ENCODE data around the gene SPATA32.

- TF ChIP-seq PATZ1 (CRISPR knock-in tag; IDR thresholded peaks at IDR 0.05; ENCODE audit: borderline replicate concordance) (no peak), POU6F1 (CRISPR knock-in tag; IDR thresholded peaks at IDR 0.05; ENCODE audit: borderline replicate concordance, low read depth) (no peak), CREB5 (CRISPR knock-in tag; IDR thresholded peaks at IDR 0.05; ENCODE audit: low read depth) (no peak), ZFP3 (CRISPR knock-in tag; IDR thresholded peaks at IDR 0.05) (no peak), ZFP30 (CRISPR knock-in tag; IDR thresholded peaks at IDR 0.05) (no peak), ZC3H10 (CRISPR knock-in tag; IDR thresholded peaks at IDR 0.05) (no peak), RARB (CRISPR knock-in tag; IDR thresholded peaks at IDR 0.05) (no peak), TCF4 (CRISPR knock-in tag; IDR thresholded peaks at IDR 0.05; ENCODE audit: borderline replicate concordance) (no peak), ZNF8 (CRISPR knock-in tag; IDR thresholded peaks at IDR 0.05) (no peak), TOX (CRISPR knock-in tag; IDR thresholded peaks at IDR 0.05; ENCODE audit: borderline replicate concordance) (no peak), ESRRG (CRISPR knock-in tag; IDR thresholded peaks at IDR 0.05) (no peak), CSRNP3 (CRISPR knock-in tag; IDR thresholded peaks at IDR 0.05) (no peak), OSR1 (CRISPR knock-in tag; IDR thresholded peaks at IDR 0.05) (no peak), PPARA (CRISPR knock-in tag; IDR thresholded peaks at IDR 0.05; ENCODE audit: borderline replicate concordance) (no peak)
These were observed 46.1 kb upstream of the SPATA32 start for GRCh38 chr17:45308016-45308365.

Measured in SK-N-SH treated with all-trans-retinoic acid at 6 μM for 48 hours (cell line).